ENCODE results near the gene ASIC2. TPM values are rescaled to one million over a fixed set of nuclear protein-coding genes. Genes with fewer than 3 reads are reported as not detected.

ASIC2 gene
- polyA plus RNA-seq, 1 donor = 9.3 TPM

- no peaks in the 10 kb centered on the region for H3K27me3 ChIP-seq (ENCODE audit: control insufficient read depth, insufficient read depth, low read length)
These were observed 213.9 kb downstream of the ASIC2 start for GRCh38 chr17:33079201-33079600.

GRCh38 chr17:33076979-33077378, 216.1 kb downstream of the ASIC2 start:
- DNase-seq = no peak
- H3K27me3 ChIP-seq (ENCODE audit: control insufficient read depth, insufficient read depth, low read length) = no peaks in the 10 kb centered on the region
- no peaks in the 10 kb centered on the region for H3K4me1 ChIP-seq (ENCODE audit: control insufficient read depth, insufficient read depth, low read length)
- no peak overlapping the region for H3K27ac ChIP-seq (ENCODE audit: low read length)
- no peaks in the 10 kb centered on the region for H3K36me3 ChIP-seq (ENCODE audit: control insufficient read depth, insufficient read depth, low read length)
- WGBS (ENCODE audit: insufficient coverage, low lambda C conversion rate) = no CpG with 5 or more reads among the region's 1 CpG
- no peak overlapping the region for H3K4me3 ChIP-seq (ENCODE audit: low read length)
- H3K9me3 ChIP-seq (ENCODE audit: control insufficient read depth, low read depth, low read length) = no peaks in the 10 kb centered on the region

More at GRCh38 chr17:33079201-33079600, 213.9 kb downstream of the ASIC2 start:
- Histone ChIP-seq H3K4me3 (ENCODE audit: low read length) (no peak overlapping the region), H3K4me1 (ENCODE audit: control insufficient read depth, insufficient read depth, low read length) (no peaks in the 10 kb centered on the region), H3K27ac (ENCODE audit: low read length) (no peak overlapping the region), H3K9me3 (ENCODE audit: control insufficient read depth, low read depth, low read length) (no peaks in the 10 kb centered on the region), H3K36me3 (ENCODE audit: control insufficient read depth, insufficient read depth, low read length) (peaks cover 5% of the 10 kb centered on the region)
- no peak for DNase-seq
- 67% methylated on average over 1 of the region's 3 CpGs for WGBS (ENCODE audit: insufficient coverage, low lambda C conversion rate)

- Histone ChIP-seq H3K27ac (ENCODE audit: low read length) (no peak overlapping the region), H3K36me3 (ENCODE audit: control insufficient read depth, insufficient read depth, low read length) (no peaks in the 10 kb centered on the region), H3K4me1 (ENCODE audit: control insufficient read depth, insufficient read depth, low read length) (no peaks in the 10 kb centered on the region), H3K9me3 (ENCODE audit: control insufficient read depth, low read depth, low read length) (no peaks in the 10 kb centered on the region), H3K27me3 (ENCODE audit: control insufficient read depth, insufficient read depth, low read length) (no peaks in the 10 kb centered on the region), H3K4me3 (ENCODE audit: low read length) (no peak overlapping the region)
- 100% methylated on average over 1 of the region's 7 CpGs for WGBS (ENCODE audit: insufficient coverage, low lambda C conversion rate)
- DNase-seq = no peak
These were observed 219.7 kb downstream of the ASIC2 start for GRCh38 chr17:33073416-33073815.

- Histone ChIP-seq H3K27ac (ENCODE audit: low read length) (no peak overlapping the region), H3K4me1 (ENCODE audit: control insufficient read depth, insufficient read depth, low read length) (no peaks in the 10 kb centered on the region), H3K27me3 (ENCODE audit: control insufficient read depth, insufficient read depth, low read length) (no peaks in the 10 kb centered on the region), H3K9me3 (ENCODE audit: control insufficient read depth, low read depth, low read length) (no peaks in the 10 kb centered on the region), H3K36me3 (ENCODE audit: control insufficient read depth, insufficient read depth, low read length) (no peaks in the 10 kb centered on the region), H3K4me3 (ENCODE audit: low read length) (no peak overlapping the region)
- no peak for DNase-seq
- WGBS (ENCODE audit: insufficient coverage, low lambda C conversion rate) = 68% methylated on average over 4 of the region's 12 CpGs
These were observed 220.5 kb downstream of the ASIC2 start for GRCh38 chr17:33072421-33073161.

GRCh38 chr17:33071656-33072055, 221.4 kb downstream of the ASIC2 start:
- no peaks in the 10 kb centered on the region for H3K9me3 ChIP-seq (ENCODE audit: control insufficient read depth, low read depth, low read length)
- H3K27me3 ChIP-seq (ENCODE audit: control insufficient read depth, insufficient read depth, low read length) = no peaks in the 10 kb centered on the region
- no peaks in the 10 kb centered on the region for H3K4me1 ChIP-seq (ENCODE audit: control insufficient read depth, insufficient read depth, low read length)
- no peaks in the 10 kb centered on the region for H3K36me3 ChIP-seq (ENCODE audit: control insufficient read depth, insufficient read depth, low read length)
- DNase-seq = no peak
- no peak overlapping the region for H3K27ac ChIP-seq (ENCODE audit: low read length)
- H3K4me3 ChIP-seq (ENCODE audit: low read length) = no peak overlapping the region

- Histone ChIP-seq H3K27me3 (ENCODE audit: control insufficient read depth, insufficient read depth, low read length) (no peaks in the 10 kb centered on the region), H3K4me1 (ENCODE audit: control insufficient read depth, insufficient read depth, low read length) (no peaks in the 10 kb centered on the region), H3K27ac (ENCODE audit: low read length) (no peak overlapping the region), H3K36me3 (ENCODE audit: control insufficient read depth, insufficient read depth, low read length) (no peaks in the 10 kb centered on the region), H3K9me3 (ENCODE audit: control insufficient read depth, low read depth, low read length) (no peaks in the 10 kb centered on the region), H3K4me3 (ENCODE audit: low read length) (no peak overlapping the region)
- WGBS (ENCODE audit: insufficient coverage, low lambda C conversion rate) = no CpG with 5 or more reads among the region's 2 CpGs
- no peak for DNase-seq
These were observed 235.5 kb downstream of the ASIC2 start for GRCh38 chr17:33057564-33057963.

- Histone ChIP-seq H3K4me3 (ENCODE audit: low read length) (no peak overlapping the region), H3K27ac (ENCODE audit: low read length) (no peak overlapping the region), H3K4me1 (ENCODE audit: control insufficient read depth, insufficient read depth, low read length) (no peaks in the 10 kb centered on the region), H3K36me3 (ENCODE audit: control insufficient read depth, insufficient read depth, low read length) (no peaks in the 10 kb centered on the region), H3K27me3 (ENCODE audit: control insufficient read depth, insufficient read depth, low read length) (no peaks in the 10 kb centered on the region), H3K9me3 (ENCODE audit: control insufficient read depth, low read depth, low read length) (no peaks in the 10 kb centered on the region)
- DNase-seq = peak in 1 of 2 donors; percentile 34
- no CpG with 5 or more reads among the region's 4 CpGs for WGBS (ENCODE audit: insufficient coverage, low lambda C conversion rate)
These were observed 236.5 kb downstream of the ASIC2 start for GRCh38 chr17:33056399-33057146.

GRCh38 chr17:33055746-33056145, 237.3 kb downstream of the ASIC2 start:
- DNase-seq = no peak

GRCh38 chr17:33055171-33055611, 237.9 kb downstream of the ASIC2 start:
- no peak overlapping the region for H3K27ac ChIP-seq (ENCODE audit: low read length)
- no peak for DNase-seq
- no peaks in the 10 kb centered on the region for H3K9me3 ChIP-seq (ENCODE audit: control insufficient read depth, low read depth, low read length)
- H3K36me3 ChIP-seq (ENCODE audit: control insufficient read depth, insufficient read depth, low read length) = no peaks in the 10 kb centered on the region
- H3K4me3 ChIP-seq (ENCODE audit: low read length) = no peak overlapping the region
- no peaks in the 10 kb centered on the region for H3K4me1 ChIP-seq (ENCODE audit: control insufficient read depth, insufficient read depth, low read length)
- no peaks in the 10 kb centered on the region for H3K27me3 ChIP-seq (ENCODE audit: control insufficient read depth, insufficient read depth, low read length)
- WGBS (ENCODE audit: insufficient coverage, low lambda C conversion rate) = 80% methylated on average over 1 of the region's 9 CpGs

More at GRCh38 chr17:33055746-33056145, 237.3 kb downstream of the ASIC2 start:
- no peak overlapping the region for H3K4me3 ChIP-seq (ENCODE audit: low read length)
- no peaks in the 10 kb centered on the region for H3K27me3 ChIP-seq (ENCODE audit: control insufficient read depth, insufficient read depth, low read length)
- H3K27ac ChIP-seq (ENCODE audit: low read length) = no peak overlapping the region
- no peaks in the 10 kb centered on the region for H3K4me1 ChIP-seq (ENCODE audit: control insufficient read depth, insufficient read depth, low read length)
- no peaks in the 10 kb centered on the region for H3K36me3 ChIP-seq (ENCODE audit: control insufficient read depth, insufficient read depth, low read length)
- no peaks in the 10 kb centered on the region for H3K9me3 ChIP-seq (ENCODE audit: control insufficient read depth, low read depth, low read length)
- WGBS (ENCODE audit: insufficient coverage, low lambda C conversion rate) = 100% methylated on average over 1 of the region's 9 CpGs

- Histone ChIP-seq H3K27ac (ENCODE audit: low read length) (no peak overlapping the region), H3K36me3 (ENCODE audit: control insufficient read depth, insufficient read depth, low read length) (no peaks in the 10 kb centered on the region)
- WGBS (ENCODE audit: insufficient coverage, low lambda C conversion rate) = no CpG with 5 or more reads among the region's 5 CpGs
These were observed 238.7 kb downstream of the ASIC2 start for GRCh38 chr17:33054412-33054811.

More at GRCh38 chr17:33054412-33054811, 238.7 kb downstream of the ASIC2 start:
- no peaks in the 10 kb centered on the region for H3K9me3 ChIP-seq (ENCODE audit: control insufficient read depth, low read depth, low read length)
- no peaks in the 10 kb centered on the region for H3K27me3 ChIP-seq (ENCODE audit: control insufficient read depth, insufficient read depth, low read length)
- no peaks in the 10 kb centered on the region for H3K4me1 ChIP-seq (ENCODE audit: control insufficient read depth, insufficient read depth, low read length)
- no peak overlapping the region for H3K4me3 ChIP-seq (ENCODE audit: low read length)
- no peak for DNase-seq
